Heart right ventricle (tissue), 16 donors: ENCODE results near the gene DUSP2. TPM values are rescaled to one million over a fixed set of nuclear protein-coding genes. Genes with fewer than 3 reads are reported as not detected.

Experiments used
- ATAC-seq, 8 donors: fragments of 200-7000 bp; cut with Tn5 transposase; one replicate each; pipeline ENCODE4 v1.9.1; 2020; ENCODE audit warnings: mild to moderate bottlenecking in 8 of 8, moderate library complexity in 8 of 8, moderate number of reproducible peaks in 1 of 8
- DNase-seq, 2 donors: peaks; one replicate each; pipeline ENCODE4 v3.0.0-alpha.2; 2020
- H3K27ac ChIP-seq, 10 donors: fragments of 200-600 bp; sonication (generic) in 2 of 10; one replicate each; pipeline versions ENCODE4 v1.5.0 to v1.8.0; 2020 to 2022; ENCODE audit warnings: mild to moderate bottlenecking in 3 of 10
- H3K27me3 ChIP-seq, 7 donors: fragments of 200-600 bp; one replicate each; pipeline ENCODE4 v1.8.0; 2021 to 2022; ENCODE audit warnings: mild to moderate bottlenecking in 2 of 7
- H3K36me3 ChIP-seq, 9 donors: fragments of 200-600 bp; sonication (generic) in 1 of 9; one replicate each; pipeline versions ENCODE4 v1.5.0 to v1.8.0; 2020 to 2022; ENCODE audit warnings: mild to moderate bottlenecking in 2 of 9
- H3K4me1 ChIP-seq, 9 donors: fragments of 200-600 bp; sonication (generic) in 1 of 9; one replicate each; pipeline versions ENCODE4 v1.5.0 to v1.8.0; 2020 to 2022; ENCODE audit warnings: mild to moderate bottlenecking in 4 of 9
- H3K4me3 ChIP-seq, 10 donors: fragments of 200-600 bp; sonication (generic) in 2 of 10; one replicate each; pipeline versions ENCODE4 v1.5.0 to v1.8.0; 2020 to 2022; ENCODE audit warnings: mild to moderate bottlenecking in 7 of 10, moderate library complexity in 2 of 10
- H3K9me3 ChIP-seq, 11 donors: fragments of 200-600 bp in 10 of 11; sonication (generic) in 2 of 11; one replicate each; pipeline versions ENCODE4 v1.5.0 to v1.8.0; 2013 to 2022; ENCODE audit warnings: mild to moderate bottlenecking in 2 of 11, control low read depth in 1 of 11, moderate library complexity in 1 of 11
- WGBS, 2 donors: extraction: QIAGEN DNeasy Blood & Tissue Kit; methylation state at CpG; one replicate each; pipeline ENCODE4 v1.1.7; 2013; ENCODE audit warnings: inconsistent platforms in 1 of 2; 5-methylcytosine and 5-hydroxymethylcytosine counted together
- intact Hi-C, 10 donors: fragments of 100-400 bp; cut with DNase I; formaldehyde crosslinking; loops; one replicate each; pipeline versions ENCODE4 v1.11.1 to v1.14.2; 2022
- polyA plus RNA-seq, 2 donors: library from polyadenylated mRNA; stranded (reverse); fragments of 200-250 nt; gene quantifications; one replicate each; pipeline ENCODE4 v1.2.3, GENCODE V29; 2013
- total RNA-seq, 10 donors: library from RNA; stranded (reverse); fragmentation: NEBNext Ultra II Directional in 3 of 10; extraction: Animal tissue kit (Norgen Biotek cat#: 25700) in 3 of 10; gene quantifications; one replicate each; pipeline versions ENCODE4 v1.2.1 to v1.2.4, GENCODE V29; 2021 to 2023
- TF ChIP-seq, protein P1 (sequence below), 9 donors: fragments of 200-600 bp; sonication (generic) in 2 of 9; IDR thresholded peaks; one replicate each; pipeline versions ENCODE4 v1.5.0 to v1.8.0; 2021 to 2022; ENCODE audit warnings: antibody characterized with exemption in 9 of 9, mild to moderate bottlenecking in 5 of 9, moderate library complexity in 1 of 9
- donor health status: Arrhythmogenic right ventricular cardiomyopathy.
- donor health status: ischemic (EF 13 %, LVEDD 7.1; RV severe dilation, severe dysfunction).
- donor health status: healthy with polysubstance abuse.
- donor health status: DM: no; HTN: yes; CAD: no.
- donor health status: DM: no; HTN: no; CAD: no.
- donor health status: ischemic (EF 25% LVEDD 6.9; RV normal size, moderate dysfunction).
- donor health status: ischemic (EF 25% LVEDD 5.7; RV mildly dilated, moderate dysfunction).
- donor health status: healthy.
- donor health status: DM: yes; HTN: yes; CAD: no.
- donor health status: Ischemic cardiomyopathy.
- donor health status: ischemic (EF 35%, LVEDD 5.7; RV mildly dilated, moderate dysfunction).
- donor health status: nonischemic (EF 11% LVEDD 7.7; RV severe dilation, severe dysfunction).
- donor health status: DM: yes; HTN: yes; CAD: no.
- donor health status: PGD.
- donor health status: ischemic (EF 29% LVEDD 5.4; RV normal size, mild dysfunction).
- donor health status: nonischemic (EF 23%, LVEDD 6.1; RV moderate dilation, normal function).

DUSP2 gene
- total and polyA plus RNA-seq, 12 donors = 0.61 to 29.1 (median 2.7) TPM

DNA sequence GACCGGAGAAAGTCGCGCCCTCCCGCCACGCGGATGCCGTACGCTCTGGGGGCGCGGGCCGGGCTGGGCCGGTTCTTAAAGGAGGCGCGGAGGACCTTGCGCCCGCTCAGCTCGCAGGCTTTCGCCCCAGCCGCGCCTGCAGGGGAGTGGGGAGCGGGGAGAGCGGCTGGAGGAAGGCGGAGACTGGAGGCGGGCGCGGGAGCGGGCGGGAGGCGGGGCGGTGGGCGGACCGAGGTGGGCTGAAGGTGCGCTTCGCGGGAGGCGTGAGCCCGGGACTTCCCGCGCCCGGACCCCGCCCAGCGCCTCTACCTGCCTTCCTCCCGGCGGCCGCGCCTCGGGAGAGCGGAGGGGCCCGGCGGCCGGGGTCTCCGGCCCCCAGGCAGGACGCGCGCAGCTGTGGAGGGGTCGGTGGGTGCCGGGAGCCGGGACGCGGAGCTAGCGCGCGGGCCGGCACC, 28.8 kb downstream of the DUSP2 start, which contains the start of gene ADRA2B:
Gene ADRA2B (minus strand): TSS at position 148 of the 455 bp plus-strand sequence. CDS start 422 bp downstream, outside the sequence.
- TF ChIP-seq, protein P1, sequence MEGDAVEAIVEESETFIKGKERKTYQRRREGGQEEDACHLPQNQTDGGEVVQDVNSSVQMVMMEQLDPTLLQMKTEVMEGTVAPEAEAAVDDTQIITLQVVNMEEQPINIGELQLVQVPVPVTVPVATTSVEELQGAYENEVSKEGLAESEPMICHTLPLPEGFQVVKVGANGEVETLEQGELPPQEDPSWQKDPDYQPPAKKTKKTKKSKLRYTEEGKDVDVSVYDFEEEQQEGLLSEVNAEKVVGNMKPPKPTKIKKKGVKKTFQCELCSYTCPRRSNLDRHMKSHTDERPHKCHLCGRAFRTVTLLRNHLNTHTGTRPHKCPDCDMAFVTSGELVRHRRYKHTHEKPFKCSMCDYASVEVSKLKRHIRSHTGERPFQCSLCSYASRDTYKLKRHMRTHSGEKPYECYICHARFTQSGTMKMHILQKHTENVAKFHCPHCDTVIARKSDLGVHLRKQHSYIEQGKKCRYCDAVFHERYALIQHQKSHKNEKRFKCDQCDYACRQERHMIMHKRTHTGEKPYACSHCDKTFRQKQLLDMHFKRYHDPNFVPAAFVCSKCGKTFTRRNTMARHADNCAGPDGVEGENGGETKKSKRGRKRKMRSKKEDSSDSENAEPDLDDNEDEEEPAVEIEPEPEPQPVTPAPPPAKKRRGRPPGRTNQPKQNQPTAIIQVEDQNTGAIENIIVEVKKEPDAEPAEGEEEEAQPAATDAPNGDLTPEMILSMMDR (IDR thresholded peaks at IDR 0.05) = no peak
- WGBS, 2 donors = 1% methylated on average over 52 to 64 of the region's 64 CpGs
- ATAC-seq (peak; percentile 56 to 81 (median 66)), DNase-seq (peak; percentile 68 to 80)
- Histone ChIP-seq H3K27ac (peak within 1 kb of the TSS; percentile 23 to 83 (median 72)), H3K4me3 (peak within 1 kb of the TSS; percentile 29 to 78 (median 62)), H3K27me3 (peaks cover 0 to 62% (median 25%) of the 10 kb centered on the region in 7 donors), H3K36me3 (no peaks in the 10 kb centered on the region), H3K4me1 (peaks cover 0 to 33% (median 12%) of the 10 kb centered on the region in 9 donors), H3K9me3 (no peaks in the 10 kb centered on the region)
- intact Hi-C loops = loop anchor here in 7 of 10 donors (2.0 to 10.0 kb wide), 7 partner anchors 34 to 92 kb away; no protein-coding TSS in a partner anchor

DNA sequence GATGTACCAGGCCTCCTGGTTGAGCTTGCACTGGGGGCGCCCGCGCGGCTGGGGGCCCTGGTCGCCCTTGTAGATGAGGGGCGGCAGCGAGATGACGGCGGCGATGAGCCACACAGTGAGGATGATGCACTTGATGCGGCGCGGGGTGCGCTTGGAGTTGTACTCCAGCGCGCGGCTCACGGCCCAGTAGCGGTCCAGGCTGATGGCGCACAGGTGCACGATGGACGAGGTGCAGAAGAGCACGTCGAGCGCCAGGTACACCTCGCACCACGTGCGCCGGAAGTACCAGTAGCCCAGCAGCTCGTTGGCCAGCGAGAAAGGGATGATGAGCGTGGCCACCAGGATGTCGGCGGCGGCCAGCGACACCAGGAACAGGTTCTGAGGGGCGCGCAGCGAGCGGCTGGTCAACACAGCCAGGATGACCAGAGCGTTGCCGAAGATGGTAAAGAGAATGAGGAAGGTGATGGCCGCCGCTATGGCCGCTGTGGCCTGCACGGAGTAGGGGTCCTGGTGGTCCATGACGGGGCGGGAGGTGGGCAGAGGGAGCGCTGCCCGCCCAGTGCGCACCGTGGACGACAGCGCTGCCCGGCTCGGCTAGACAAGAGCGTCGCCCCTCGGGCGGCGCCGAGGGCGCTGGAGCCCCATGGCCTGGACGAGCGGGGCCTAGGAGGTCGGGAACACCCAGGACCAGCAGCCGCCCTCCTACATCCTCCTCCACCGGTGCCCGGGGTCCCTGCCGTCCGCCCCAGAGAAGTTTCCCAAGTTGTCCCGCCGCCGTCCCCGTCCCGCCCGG, 29.4 kb downstream of the DUSP2 start:
- Histone ChIP-seq H3K27ac (peak overlapping the region; percentile 23 to 83 (median 72)), H3K4me1 (peaks cover 0 to 33% (median 12%) of the 10 kb centered on the region in 9 donors), H3K4me3 (peak overlapping the region; percentile 29 to 78 (median 62)), H3K9me3 (no peaks in the 10 kb centered on the region), H3K36me3 (no peaks in the 10 kb centered on the region), H3K27me3 (peaks cover 0 to 57% (median 25%) of the 10 kb centered on the region in 7 donors)
- WGBS, 2 donors = 45 to 51% methylated on average over 72 to 77 of the region's 77 CpGs
- ATAC-seq (peak in 7 of 8 donors; percentile 3 to 22 (median 9)), DNase-seq (no peak)
- TF ChIP-seq, protein P1 (IDR thresholded peaks at IDR 0.05) = no peak
- intact Hi-C loops = loop anchor here in 7 of 10 donors (2.0 to 10.0 kb wide), 7 partner anchors 34 to 91 kb away; no protein-coding TSS in a partner anchor

GRCh38 chr2:96114903-96115581, 30.2 kb downstream of the DUSP2 start:
- 93 to 97% methylated on average over 23 to 24 of the region's 24 CpGs for WGBS, 2 donors
- no peak for ATAC-seq
- no peak for DNase-seq
- Histone ChIP-seq H3K36me3 (no peaks in the 10 kb centered on the region), H3K9me3 (no peaks in the 10 kb centered on the region), H3K27ac (peak overlapping the region in 7 of 10 donors; percentile 3 to 83 (median 48)), H3K4me3 (peak overlapping the region in 9 of 10 donors; percentile 15 to 71 (median 62)), H3K27me3 (peaks cover 0 to 49% (median 25%) of the 10 kb centered on the region in 7 donors), H3K4me1 (peaks cover 0 to 36% (median 15%) of the 10 kb centered on the region in 9 donors)
- intact Hi-C loops = loop anchor here in 7 of 10 donors (5.0 to 10.0 kb wide), 5 partner anchors 33 to 90 kb away; no protein-coding TSS in a partner anchor
- TF ChIP-seq, protein P1 (IDR thresholded peaks at IDR 0.05) = no peak

DNA sequence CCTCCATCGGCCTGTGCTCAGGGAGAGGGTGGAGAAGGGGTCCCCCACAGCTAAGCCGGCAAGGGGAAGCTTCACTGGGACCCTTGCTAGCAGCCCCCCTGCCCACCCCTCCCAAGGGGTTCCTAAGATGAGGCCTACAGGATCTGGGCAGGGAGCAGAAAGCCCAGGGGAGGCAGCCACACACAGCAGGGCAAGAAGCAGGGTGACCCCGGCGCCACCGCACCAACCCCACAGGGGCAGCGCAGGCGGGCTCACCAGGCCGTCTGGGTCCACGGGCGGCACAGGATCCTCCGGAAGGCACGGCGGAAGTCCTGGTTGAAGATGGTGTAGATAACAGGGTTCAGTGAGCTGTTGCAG, 30.7 kb downstream of the DUSP2 start:
- 86 to 95% methylated on average over 13 of the region's 13 CpGs for WGBS, 2 donors
- intact Hi-C loops = loop anchor here in 4 of 10 donors (10.0 kb wide), 2 partner anchors 50 to 90 kb away; no protein-coding TSS in a partner anchor
- Histone ChIP-seq H3K4me3 (peak overlapping the region in 8 of 10 donors; percentile 15 to 71 (median 62)), H3K9me3 (no peaks in the 10 kb centered on the region), H3K27ac (peak overlapping the region in 8 of 10 donors; percentile 3 to 83 (median 42)), H3K4me1 (peaks cover 3 to 41% (median 20%) of the 10 kb centered on the region in 9 donors), H3K36me3 (no peaks in the 10 kb centered on the region), H3K27me3 (peaks cover 0 to 44% (median 24%) of the 10 kb centered on the region in 7 donors)
- ATAC-seq (no peak), DNase-seq (no peak)
- TF ChIP-seq, protein P1 (IDR thresholded peaks at IDR 0.05) = no peak
